Ascending aorta (tissue), 2 donors: ENCODE results near the gene CHSY1. TPM values are rescaled to one million over a fixed set of nuclear protein-coding genes. Genes with fewer than 3 reads are reported as not detected.

Source experiments
- DNase-seq, 2 donors: peaks; one replicate each; pipeline ENCODE4 v3.0.0-alpha.2; 2019; ENCODE audit warnings: low spot score in 2 of 2
- H3K27ac ChIP-seq, 2 donors: fragments of 200-600 bp; sonication (generic); one replicate each; pipeline ENCODE4 v1.5.1; 2016 to 2017; ENCODE audit warnings: mild to moderate bottlenecking in 1 of 2
- H3K27me3 ChIP-seq: fragments of 200-600 bp; sonication (generic); one replicate; pipeline ENCODE4 v1.5.1; 2017
- H3K36me3 ChIP-seq, 2 donors: fragments of 200-600 bp; sonication (generic); one replicate each; pipeline ENCODE4 v1.5.1; 2016
- H3K4me1 ChIP-seq, 2 donors: fragments of 200-600 bp; sonication (generic); one replicate each; pipeline ENCODE4 v1.5.1; 2016 to 2017; ENCODE audit warnings: mild to moderate bottlenecking in 1 of 2
- H3K4me3 ChIP-seq, 2 donors: fragments of 200-600 bp; sonication (generic); one replicate each; pipeline ENCODE4 v1.5.1; 2016 to 2017; ENCODE audit warnings: mild to moderate bottlenecking in 1 of 2
- H3K9me3 ChIP-seq, 2 donors: fragments of 200-600 bp; sonication (generic); one replicate each; pipeline ENCODE4 v1.5.1; 2016
- CTCF ChIP-seq, 3 experiments: fragments of 200-600 bp in 2 of 3; fragments of 450-650 bp in 1 of 3; sonication (generic) in 2 of 3; IDR thresholded peaks; one replicate each; pipeline ENCODE4 v1.5.1; 2016 to 2019; ENCODE audit warnings: antibody characterized with exemption in 3 of 3, mild to moderate bottlenecking in 1 of 3, moderate library complexity in 1 of 3
- intact Hi-C: fragments of 100-400 bp; cut with DNase I; formaldehyde crosslinking; loops from one replicate; pipeline ENCODE4 v1.15.1; 2023
- total RNA-seq: library from RNA; depleted of rRNA; stranded (reverse); fragments of >200 nt; gene quantifications from one replicate; pipeline ENCODE4 v1.1.0, GENCODE V29; 2016

Gene CHSY1
- total RNA-seq, 1 donor from 2014 or later = 47.4 TPM

- H3K27ac ChIP-seq = peak overlapping the region in 1 of 2 donors; percentile 28
- H3K36me3 ChIP-seq = peaks cover 5 to 13% of the 10 kb centered on the region in 2 donors
- intact Hi-C loops = no loop called here
- DNase-seq = peak in 1 of 2 donors; percentile 33
- no peaks in the 10 kb centered on the region for H3K9me3 ChIP-seq
- no peak for TF ChIP-seq CTCF (IDR thresholded peaks at IDR 0.05)
- peaks cover 8 to 36% of the 10 kb centered on the region in 2 donors for H3K4me1 ChIP-seq
- H3K4me3 ChIP-seq = no peak overlapping the region
- H3K27me3 ChIP-seq = no peaks in the 10 kb centered on the region
Observed at GRCh38 chr15:101239724-101240136, 12.1 kb downstream of the CHSY1 start.

- H3K36me3 ChIP-seq = peaks cover 18 to 19% of the 10 kb centered on the region in 2 donors
- peak in 1 of 2 donors; percentile 60 for DNase-seq
- peak overlapping the region in 1 of 2 donors; percentile 17 for H3K27ac ChIP-seq
- no peak overlapping the region for H3K4me3 ChIP-seq
- no peaks in the 10 kb centered on the region for H3K27me3 ChIP-seq
- H3K4me1 ChIP-seq = peaks cover 8 to 24% of the 10 kb centered on the region in 2 donors
- no peaks in the 10 kb centered on the region for H3K9me3 ChIP-seq
- intact Hi-C loops = no loop called here
- TF ChIP-seq CTCF (IDR thresholded peaks at IDR 0.05) = no peak
Observed at GRCh38 chr15:101237251-101237650, 14.6 kb downstream of the CHSY1 start.

- Histone ChIP-seq H3K9me3 (no peaks in the 10 kb centered on the region), H3K27ac (no peak overlapping the region), H3K4me3 (no peak overlapping the region), H3K36me3 (peaks cover 16 to 19% of the 10 kb centered on the region in 2 donors), H3K4me1 (peaks cover 3 to 12% of the 10 kb centered on the region in 2 donors), H3K27me3 (no peaks in the 10 kb centered on the region)
- intact Hi-C loops = no loop called here
- TF ChIP-seq CTCF (IDR thresholded peaks at IDR 0.05) = no peak
- peak in 1 of 2 donors; percentile 2 for DNase-seq
Observed at GRCh38 chr15:101233651-101234280, 18.1 kb downstream of the CHSY1 start.

- intact Hi-C loops = no loop called here
- H3K9me3 ChIP-seq = peaks cover 0 to 5% of the 10 kb centered on the region in 2 donors
- DNase-seq = peak in 1 of 2 donors; percentile 41
- H3K36me3 ChIP-seq = peaks cover 16 to 19% of the 10 kb centered on the region in 2 donors
- peak overlapping the region in 1 of 2 donors; percentile 29 for H3K27ac ChIP-seq
- H3K4me3 ChIP-seq = peak overlapping the region in 1 of 2 donors; percentile 9
- H3K27me3 ChIP-seq = no peaks in the 10 kb centered on the region
- no peak for TF ChIP-seq CTCF (IDR thresholded peaks at IDR 0.05)
- peaks cover 3 to 12% of the 10 kb centered on the region in 2 donors for H3K4me1 ChIP-seq
Observed at GRCh38 chr15:101232677-101233076, 19.2 kb downstream of the CHSY1 start.

GRCh38 chr15:101228313-101228712 lies 23.5 kb downstream of the CHSY1 start:
- H3K27ac ChIP-seq = no peak overlapping the region
- H3K27me3 ChIP-seq = no peaks in the 10 kb centered on the region
- DNase-seq = no peak
- H3K4me1 ChIP-seq = peaks cover 3 to 7% of the 10 kb centered on the region in 2 donors
- intact Hi-C loops = no loop called here
- peaks cover 0 to 5% of the 10 kb centered on the region in 2 donors for H3K36me3 ChIP-seq
- TF ChIP-seq CTCF (IDR thresholded peaks at IDR 0.05) = no peak
- no peak overlapping the region for H3K4me3 ChIP-seq
- H3K9me3 ChIP-seq = peaks cover 0 to 5% of the 10 kb centered on the region in 2 donors
